Skin epidermis (tissue), 12 donors: ENCODE data around the gene SSPN.
A peak's percentile ranks its signal among the peaks of the same experiment; 100 is the strongest.

Experiments used
- H3K27ac ChIP-seq, 21 experiments: fragments of 200-600 bp; sonication (generic) in 11 of 21; one replicate each; pipeline ENCODE4 v1.5.0; 2020; ENCODE audit warnings: mild to moderate bottlenecking in 3 of 21, inconsistent platforms in 2 of 21, moderate library complexity in 2 of 21
- H3K4me3 ChIP-seq, 7 experiments: fragments of 200-600 bp; sonication (generic) in 2 of 7; one replicate each; pipeline ENCODE4 v1.5.0; 2020; ENCODE audit warnings: inconsistent platforms in 2 of 7, mild to moderate bottlenecking in 2 of 7, moderate library complexity in 1 of 7

The SSPN gene

DNA sequence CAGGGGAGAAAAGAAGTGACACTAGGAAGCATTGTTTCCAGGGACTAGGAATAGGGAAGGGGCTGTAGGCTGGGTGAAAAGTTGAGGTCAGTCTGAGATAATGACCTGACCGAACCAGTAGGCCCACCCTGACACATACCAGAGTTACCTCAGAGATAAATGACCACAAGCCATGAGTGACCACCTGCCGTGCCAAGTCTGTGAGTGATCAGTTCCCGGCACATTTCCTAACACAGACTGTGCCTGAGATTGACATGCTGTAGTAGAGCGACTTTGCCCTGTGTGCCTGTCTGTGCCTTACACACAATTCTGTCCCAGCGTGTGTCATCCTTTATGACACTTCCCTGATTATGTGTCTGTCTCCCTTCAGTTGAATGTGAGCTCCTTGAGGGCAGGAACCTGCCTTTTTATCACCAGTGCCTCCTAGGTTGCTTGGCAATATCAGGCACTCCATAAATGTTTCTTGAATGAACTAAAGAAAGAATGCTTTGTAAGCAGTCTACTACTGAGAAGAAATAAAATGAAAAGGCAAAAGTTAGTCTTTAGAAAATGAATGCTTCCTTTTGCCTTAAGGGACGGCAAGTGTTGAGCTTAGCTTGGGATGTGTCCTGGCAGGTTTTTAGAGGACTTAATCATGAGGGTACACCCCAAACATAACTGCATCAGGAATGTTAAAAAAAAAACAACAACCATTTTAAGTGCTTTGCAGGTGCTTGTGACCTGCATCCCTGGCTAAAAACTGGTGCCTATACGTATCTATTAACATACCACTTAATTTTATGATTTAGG is 9.6 kb upstream of the SSPN start:
- no peak overlapping the region for H3K4me3 ChIP-seq
- H3K27ac ChIP-seq = peak overlapping the region in 2 of 21 experiments; percentile 8 to 33

DNA sequence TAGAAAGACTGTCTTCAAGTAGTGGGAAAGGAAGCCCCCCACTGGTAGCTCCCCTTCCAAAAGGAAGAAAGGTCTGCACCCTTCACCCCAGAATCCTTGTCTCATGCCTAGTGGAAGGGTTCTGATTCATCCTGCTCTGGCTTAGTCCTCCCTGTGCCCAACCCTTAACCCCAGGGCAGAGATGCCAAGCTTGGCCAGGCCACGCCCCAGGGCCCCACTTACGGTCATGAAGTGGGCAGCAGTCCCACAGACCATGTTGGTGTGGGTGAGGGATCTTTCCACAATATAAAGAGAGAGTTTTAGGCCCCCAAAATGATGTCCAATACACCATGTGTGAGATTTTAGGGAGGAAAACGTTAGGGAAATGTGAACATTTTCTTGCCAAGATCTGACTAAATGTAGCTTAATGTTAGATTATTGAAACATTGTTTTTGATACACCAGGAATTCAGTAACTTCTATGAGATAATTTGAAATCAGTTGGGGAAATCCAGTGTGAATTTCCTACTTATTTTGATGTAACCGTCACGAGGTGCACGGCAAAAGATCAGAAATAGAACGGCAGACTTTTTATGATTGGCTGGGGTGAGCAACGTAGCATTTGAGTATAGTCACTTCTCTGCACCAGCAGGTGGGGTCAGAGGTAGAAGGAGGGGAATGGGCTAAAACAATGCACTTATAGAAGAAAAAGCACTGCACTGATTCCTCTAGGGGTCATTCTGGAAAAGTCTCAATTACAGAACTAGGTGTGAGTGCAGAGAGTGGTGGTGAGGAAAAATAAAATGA is 8.2 kb upstream of the SSPN start:
- no peak overlapping the region for H3K27ac ChIP-seq
- H3K4me3 ChIP-seq = no peak overlapping the region

DNA sequence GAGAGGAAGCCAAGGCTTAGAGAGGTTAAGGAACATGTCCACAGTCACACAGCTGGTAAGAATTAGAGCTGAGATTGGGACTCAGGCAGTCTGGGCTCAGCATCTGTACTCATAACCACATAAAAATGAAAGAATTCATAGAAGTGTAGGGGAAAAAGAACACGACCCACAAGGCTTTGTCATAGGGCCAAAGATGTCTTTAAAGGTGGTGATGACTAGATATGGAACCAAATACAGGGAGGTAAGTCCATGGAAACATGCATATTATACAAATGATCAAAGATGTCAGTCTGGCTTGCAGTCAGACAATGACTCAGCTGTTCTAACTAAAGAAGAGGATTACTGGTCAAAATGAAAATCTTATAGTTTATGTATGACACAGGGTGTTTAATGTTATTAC is 7.2 kb upstream of the SSPN start:
- no peak overlapping the region for H3K27ac ChIP-seq
- no peak overlapping the region for H3K4me3 ChIP-seq

DNA sequence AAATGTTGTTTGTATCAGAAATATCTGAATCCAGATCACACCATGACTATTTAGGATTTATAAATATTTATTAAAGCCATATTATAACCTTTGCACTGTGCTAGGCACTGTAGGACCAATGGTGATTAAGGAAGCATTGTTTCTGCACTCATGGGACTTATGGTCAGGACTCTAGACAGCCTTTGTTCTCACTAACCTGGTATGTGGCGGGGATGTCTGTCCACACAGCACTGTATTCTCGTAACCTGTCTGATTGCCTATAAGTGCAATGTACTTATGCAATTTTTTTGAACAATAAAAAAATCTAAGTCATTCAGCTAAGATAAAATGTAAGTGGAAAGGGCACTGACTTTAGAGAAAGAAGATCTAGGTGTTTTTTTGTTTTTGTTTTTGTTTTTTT is 6.7 kb upstream of the SSPN start:
- Histone ChIP-seq H3K27ac (no peak overlapping the region), H3K4me3 (no peak overlapping the region)

DNA sequence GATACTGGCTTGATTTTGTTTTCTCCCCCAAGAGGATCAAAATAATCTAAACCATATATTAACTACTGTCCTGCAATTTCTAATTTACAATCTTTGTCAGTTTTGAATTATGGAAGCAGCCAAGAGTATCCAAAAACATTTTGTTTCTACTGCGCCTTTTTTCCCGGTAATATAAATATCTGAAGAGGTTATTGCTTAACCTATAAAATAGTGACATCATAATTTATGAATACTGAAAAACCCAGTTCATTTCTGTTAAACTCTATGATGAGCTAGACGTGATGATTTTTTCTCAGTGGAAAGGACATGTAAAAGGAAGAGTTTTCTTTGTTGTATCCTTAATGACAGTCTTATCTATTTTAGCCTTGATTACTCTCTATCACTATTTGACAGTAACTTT is 3.2 kb upstream of the SSPN start:
- no peak overlapping the region for H3K4me3 ChIP-seq
- H3K27ac ChIP-seq = no peak overlapping the region

DNA sequence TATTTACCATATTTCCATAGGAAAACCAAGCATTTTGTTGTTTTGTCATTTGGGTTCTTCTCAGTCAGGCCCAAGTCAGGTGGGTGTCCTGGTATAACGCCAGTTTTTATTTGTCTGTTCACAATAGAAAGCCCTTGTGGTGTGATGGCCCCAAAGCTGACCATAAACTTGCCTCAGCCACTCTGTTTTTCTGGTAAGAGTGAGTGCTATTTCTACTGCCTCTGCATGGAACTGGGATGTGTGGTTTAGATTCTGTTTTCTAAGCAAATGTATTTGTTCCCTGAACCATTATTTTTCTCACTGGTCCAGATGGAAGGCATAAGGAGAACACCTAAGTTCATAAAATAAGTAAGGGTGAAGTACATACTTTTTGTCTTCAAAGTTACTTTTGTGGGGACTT is 1.8 kb upstream of the SSPN start:
- H3K4me3 ChIP-seq = no peak overlapping the region
- no peak overlapping the region for H3K27ac ChIP-seq

DNA sequence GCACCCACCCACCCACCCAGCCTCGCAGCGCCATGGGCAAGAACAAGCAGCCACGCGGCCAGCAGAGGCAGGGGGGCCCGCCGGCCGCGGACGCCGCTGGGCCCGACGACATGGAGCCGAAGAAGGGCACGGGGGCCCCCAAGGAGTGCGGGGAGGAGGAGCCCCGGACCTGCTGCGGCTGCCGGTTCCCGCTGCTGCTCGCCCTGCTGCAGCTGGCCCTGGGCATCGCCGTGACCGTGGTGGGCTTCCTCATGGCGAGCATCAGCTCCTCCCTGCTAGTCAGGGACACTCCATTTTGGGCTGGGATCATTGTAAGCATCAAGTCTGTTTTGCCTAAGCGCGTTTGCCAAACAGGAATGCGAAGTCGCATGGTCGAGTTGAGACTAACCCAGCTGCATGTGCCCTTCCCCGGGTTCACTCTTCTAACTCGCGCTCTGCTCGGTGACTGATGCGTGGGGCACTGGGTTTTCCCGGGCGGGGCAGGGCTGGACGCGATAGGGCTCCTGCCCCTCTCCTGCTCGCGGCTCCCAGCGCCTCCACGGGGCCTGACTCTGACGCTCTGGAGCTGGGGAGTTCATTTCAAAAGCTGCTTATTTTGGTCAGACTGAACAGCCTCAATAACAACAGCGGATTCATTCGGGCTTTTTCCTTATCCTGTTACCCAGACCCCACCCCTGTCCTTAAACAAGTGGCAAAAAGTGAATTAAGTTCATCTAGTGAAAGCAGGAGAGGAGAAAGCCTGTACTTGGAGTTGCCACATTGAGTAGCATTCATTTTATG is 458 bp downstream of the SSPN start:
- Histone ChIP-seq H3K27ac (peak overlapping the region; percentile 23 to 90 (median 83)), H3K4me3 (peak overlapping the region; percentile 38 to 61 (median 43))

DNA sequence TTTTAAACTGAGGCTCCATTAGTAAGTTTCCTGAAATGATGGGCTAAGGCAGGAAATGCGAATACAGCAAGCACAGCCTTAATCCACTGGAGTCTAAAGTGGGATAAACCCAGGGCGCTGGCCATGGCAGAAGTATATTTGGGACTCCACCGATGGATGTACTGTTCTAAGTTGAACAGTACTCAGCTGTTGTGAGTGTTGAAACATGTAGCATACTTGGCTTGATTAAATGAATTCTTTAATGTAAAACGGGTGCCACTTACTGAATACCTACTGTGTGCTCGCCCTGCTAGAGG is 996 bp downstream of the SSPN start:
- peak overlapping the region in 20 of 21 experiments; percentile 40 to 90 (median 83) for H3K27ac ChIP-seq
- H3K4me3 ChIP-seq = peak overlapping the region in 6 of 7 experiments; percentile 38 to 61 (median 42)

DNA sequence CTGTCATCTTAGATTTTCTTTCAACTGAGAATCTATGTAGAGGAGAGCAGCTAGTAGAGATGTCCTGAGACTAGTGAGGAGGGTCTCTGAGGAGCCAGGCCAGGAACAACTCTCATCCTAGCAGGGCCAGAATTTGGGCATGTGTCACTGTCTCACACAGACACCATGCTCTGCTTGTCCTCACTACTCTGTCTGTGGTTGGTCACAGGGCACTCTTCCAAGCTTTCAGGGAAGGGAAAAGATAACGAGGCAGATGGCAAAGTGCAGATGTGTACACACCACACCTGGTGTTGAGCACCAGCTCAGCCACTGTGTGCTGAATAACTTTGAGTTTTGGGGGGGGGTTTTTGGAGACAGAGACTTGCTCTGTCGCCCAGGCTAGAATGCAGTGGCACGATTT is 2.5 kb downstream of the SSPN start:
- H3K4me3 ChIP-seq = no peak overlapping the region
- peak overlapping the region in 3 of 21 experiments; percentile 21 to 40 (median 32) for H3K27ac ChIP-seq

DNA sequence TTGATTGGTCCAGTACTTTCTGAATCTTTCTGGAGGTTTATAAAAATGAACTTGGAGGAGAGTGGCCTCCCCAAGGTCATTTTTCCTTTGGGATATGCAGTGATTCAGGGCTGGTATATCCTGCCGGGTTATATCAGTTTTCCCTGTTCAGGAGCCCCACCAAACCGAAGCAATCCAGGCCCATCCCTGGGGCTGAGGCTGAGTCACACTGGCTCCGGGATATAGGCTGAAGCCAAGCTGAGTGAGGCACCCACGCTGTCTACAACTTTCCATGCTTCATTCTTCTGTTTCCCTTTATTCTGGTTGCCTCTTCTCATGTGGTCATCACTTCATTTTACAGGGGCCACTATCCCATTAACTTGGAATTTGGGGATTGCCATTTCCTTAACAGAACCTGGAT is 3.4 kb downstream of the SSPN start:
- no peak overlapping the region for H3K4me3 ChIP-seq
- no peak overlapping the region for H3K27ac ChIP-seq

DNA sequence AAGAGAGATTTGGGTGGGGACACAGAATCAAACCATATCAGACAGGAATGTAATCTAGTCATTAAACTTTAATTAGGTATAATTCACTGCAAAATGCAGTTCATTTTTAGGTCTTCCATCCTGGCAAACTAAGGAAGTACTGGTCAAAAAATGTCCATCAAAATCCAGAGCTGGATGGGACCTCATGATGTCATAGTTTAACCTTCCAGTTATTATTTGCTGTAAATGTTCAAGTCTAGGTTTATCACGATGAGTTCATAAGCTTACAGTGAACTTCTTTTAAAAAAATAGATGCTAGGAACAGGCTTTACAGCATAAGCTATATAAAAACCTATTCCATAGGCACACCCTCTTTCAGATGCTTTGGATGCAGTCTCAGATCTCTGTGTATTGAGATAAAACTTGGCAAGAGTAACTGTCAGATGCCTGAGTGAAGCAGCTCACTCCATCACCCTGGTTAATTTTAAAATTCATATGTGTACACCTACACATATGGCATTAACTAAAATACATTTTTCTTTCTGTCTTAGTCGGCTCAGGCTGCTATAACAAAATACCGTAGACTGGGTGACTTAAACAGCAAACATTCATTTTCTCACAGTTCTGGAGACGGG is 7.9 kb downstream of the SSPN start:
- no peak overlapping the region for H3K27ac ChIP-seq

DNA sequence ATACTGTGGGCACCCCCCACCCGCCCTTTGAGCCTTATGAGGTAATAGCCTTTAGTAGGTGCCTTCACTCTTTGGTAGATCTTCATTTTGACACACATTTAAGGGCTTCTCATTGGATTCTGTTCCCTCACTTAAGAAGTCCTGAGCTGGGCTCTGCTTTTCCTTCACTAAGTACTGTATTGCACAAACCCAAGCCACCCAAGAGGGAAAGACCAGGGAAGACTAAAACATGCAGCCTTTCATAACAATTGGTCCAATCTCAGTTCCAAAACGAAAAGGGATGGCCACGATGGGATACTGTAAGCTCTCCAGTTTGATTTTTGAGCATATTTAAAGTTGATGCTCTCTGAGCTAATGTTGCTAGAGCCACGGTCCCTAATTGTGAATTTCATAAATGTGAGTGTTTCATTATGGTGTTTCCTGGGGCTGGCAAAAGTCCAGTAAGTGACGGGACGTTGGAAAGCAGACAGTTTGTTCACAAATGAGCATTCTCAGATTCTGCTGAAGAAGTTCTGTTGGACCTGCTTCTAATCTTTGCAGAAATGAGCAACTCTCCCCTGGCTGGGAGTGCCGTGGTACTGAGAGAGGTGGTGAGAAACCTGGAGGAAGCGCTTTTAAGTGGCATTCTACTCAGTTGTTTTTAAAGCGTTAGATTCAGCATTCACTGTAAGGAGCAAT is 9.4 kb downstream of the SSPN start:
- no peak overlapping the region for H3K4me3 ChIP-seq
- no peak overlapping the region for H3K27ac ChIP-seq

More for the DNA sequence above, 7.9 kb downstream of the SSPN start:
- H3K4me3 ChIP-seq = no peak overlapping the region

DNA sequence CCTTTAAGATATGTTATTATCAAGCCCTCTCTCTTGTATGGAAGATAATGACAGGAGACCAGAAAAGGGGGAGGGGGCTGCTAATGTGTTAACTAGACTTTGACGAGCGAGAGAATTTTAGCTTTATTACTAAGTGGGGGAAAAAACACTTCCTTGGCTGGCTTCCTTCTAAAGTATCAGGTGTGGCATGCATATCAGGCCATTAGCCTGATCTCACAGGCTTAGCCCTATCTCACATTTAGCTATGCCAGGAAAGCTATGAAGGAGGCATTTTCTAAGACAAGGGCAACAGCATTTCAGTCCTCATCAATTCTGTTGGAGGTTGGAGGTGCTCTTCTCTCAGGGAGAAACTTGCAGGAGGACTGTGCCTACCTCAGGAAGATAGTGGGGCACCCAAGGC is 9.9 kb downstream of the SSPN start:
- no peak overlapping the region for H3K27ac ChIP-seq
- no peak overlapping the region for H3K4me3 ChIP-seq

DNA sequence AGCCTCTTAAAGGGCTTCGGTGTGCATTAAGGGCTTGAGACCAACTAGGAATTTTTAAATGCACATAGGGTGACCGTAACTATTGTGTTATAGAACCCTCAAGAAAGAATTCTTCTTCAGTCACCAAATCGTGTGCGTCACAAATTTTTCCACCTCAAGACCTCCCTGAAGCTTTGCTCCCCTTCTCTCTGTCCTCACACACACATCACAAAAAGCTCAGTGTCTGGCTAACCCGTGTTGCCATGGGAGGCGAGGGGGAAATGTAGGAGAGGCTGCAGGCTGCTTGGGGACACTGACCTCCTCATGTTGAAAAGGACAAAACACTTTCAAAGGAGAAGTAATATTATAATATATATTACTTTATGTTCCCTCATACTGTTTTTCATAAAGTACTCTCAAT is 10.6 kb downstream of the SSPN start:
- H3K27ac ChIP-seq = no peak overlapping the region

DNA sequence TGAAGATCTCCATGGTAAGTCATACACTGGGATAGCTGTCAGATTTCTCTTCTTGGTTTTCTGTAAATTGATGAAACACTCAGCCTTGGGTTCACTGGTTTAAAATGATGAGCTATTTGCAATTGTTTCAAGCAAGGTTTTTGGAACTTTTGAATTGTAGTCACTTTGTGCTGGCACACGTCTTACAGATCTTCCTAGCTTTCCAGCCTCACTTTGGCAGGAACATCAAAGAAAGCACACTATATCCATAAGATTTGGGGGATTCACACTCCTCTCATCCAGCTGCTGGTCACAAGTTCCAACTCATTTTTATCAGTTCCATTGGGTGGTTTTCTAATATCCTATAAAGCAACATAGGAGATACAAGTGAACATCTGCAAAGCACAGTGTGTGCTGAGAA is 16.0 kb downstream of the SSPN start:
- H3K4me3 ChIP-seq = no peak overlapping the region
- no peak overlapping the region for H3K27ac ChIP-seq

More for the DNA sequence above, 10.6 kb downstream of the SSPN start:
- no peak overlapping the region for H3K4me3 ChIP-seq

DNA sequence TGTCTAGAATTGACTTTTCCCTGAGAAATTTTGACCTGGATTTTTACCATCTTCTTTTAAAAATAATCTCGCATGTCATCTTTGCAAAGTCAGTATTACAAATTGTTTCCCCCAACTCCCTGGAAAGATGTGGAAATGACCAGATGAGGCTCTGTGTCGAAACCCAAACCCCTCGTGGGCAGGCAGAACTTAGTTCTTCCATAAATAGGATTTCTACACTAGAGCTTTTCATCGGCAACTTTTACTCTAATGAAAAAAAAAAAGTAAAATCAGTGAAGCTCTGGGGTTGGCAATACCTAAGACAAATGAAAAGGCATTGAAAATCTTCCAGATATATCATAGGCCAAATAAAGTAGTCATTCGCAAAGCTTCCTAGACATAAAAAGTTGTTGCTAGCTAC is 17.0 kb downstream of the SSPN start:
- Histone ChIP-seq H3K4me3 (no peak overlapping the region), H3K27ac (no peak overlapping the region)

DNA sequence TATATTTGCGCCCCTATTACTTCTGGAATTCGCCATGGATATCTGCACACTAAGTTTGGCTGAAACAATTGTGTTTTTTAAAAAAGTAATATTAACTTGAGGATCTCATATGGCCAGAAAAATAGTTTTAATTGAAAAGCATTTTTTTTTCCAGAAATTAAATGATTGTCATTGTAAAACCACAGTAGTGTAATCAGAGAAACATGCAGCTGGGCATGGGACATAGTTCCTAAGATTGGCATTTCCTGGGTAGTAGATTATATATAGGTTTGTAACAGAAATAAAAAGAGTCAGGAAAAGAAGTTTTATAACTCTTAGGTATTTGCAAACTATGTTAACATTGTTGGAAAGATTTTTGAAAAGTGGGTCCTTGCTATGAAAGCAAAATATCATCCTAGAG is 17.6 kb downstream of the SSPN start:
- H3K27ac ChIP-seq = no peak overlapping the region
- H3K4me3 ChIP-seq = no peak overlapping the region

DNA sequence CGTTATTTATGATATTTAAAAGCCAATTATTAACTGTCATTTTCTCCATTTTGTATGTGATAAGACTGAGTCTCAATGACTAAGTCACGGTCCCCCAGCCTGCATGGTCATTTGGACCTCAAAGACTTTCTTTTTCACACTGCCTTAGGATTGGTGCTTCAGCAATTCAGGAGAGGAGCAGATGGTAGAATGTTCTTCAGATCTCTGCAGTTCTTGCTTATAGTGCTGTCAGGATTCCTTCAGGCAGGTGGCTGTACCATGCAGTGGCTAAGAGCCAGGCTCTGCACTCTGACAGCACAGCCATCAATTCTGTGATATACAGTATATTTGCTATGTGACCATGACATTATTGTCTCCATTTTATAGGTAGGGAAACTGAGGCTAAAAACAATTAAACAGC is 18.7 kb downstream of the SSPN start:
- no peak overlapping the region for H3K27ac ChIP-seq

DNA sequence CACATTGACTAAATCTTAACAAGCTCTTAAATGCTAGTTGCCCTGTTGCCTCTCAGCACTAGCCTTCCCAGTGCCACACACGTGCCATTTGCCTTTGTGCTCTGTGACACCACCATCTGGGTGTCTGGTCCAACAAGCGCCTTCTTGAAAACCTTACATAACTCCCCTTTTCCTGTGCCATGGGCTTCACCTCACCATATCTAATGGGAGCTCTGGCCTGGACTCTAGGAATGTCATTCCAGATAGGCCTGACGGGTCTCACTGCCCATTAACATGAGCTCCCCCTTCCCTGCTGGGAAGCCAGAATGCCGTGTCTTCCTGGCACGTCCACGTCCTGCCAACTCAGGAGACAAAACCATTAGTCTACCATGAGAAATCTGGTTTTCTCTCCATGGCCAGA is 24.4 kb downstream of the SSPN start:
- Histone ChIP-seq H3K27ac (no peak overlapping the region), H3K4me3 (no peak overlapping the region)

More for the DNA sequence above, 18.7 kb downstream of the SSPN start:
- H3K4me3 ChIP-seq = no peak overlapping the region

DNA sequence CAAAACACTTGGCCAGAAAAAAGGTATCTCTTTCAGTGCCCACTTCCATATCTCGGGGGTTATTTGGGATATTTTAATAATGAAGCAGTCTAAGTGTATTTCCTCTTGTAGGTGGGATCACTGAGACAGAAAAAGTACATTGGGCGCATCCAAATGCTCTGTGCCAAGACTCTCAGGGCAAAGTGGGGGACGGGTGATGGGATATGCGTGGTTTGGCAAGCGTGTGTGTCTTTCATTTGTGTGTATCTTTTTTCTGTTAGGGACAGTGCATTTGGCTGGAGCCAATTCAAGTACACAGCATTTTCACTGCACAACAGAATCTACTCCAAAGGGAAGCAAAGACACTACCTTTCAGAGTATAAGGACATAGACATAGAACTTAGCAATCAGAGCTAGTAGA is 29.3 kb downstream of the SSPN start:
- H3K27ac ChIP-seq = no peak overlapping the region
- no peak overlapping the region for H3K4me3 ChIP-seq
